NCI-H2107 (cell line): ENCODE measurements around the gene PWWP2B.
A peak's percentile ranks its signal among the peaks of the same experiment; 100 is the strongest.

Source experiments
- DNase-seq: peaks from one replicate; lab custom pipeline; 2025; lab: John Stamatoyannopoulos, UW

Gene PWWP2B

DNA sequence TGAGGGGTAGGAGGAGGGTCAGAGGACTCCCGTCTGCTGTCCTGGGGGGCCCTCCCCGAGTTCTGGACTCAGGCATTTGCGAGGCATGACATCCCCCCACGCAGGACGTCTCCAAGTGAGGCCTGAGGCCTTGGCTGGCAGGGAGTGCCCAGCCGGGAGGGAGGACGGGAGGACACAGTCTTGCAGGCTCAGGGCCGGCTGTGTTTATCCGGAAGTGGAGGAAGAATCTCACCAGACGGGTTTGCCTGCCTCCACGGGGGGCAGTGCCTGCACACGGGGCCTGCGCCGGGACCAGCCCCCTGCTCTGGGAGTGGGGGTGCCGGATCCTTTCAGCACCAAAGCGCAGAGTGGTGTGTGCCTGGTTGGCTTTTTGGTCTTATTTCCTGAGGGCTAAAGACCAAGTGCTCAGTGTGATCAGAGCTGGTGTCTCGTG, 10.9 kb downstream of the PWWP2B start:
- no peak for DNase-seq

DNA sequence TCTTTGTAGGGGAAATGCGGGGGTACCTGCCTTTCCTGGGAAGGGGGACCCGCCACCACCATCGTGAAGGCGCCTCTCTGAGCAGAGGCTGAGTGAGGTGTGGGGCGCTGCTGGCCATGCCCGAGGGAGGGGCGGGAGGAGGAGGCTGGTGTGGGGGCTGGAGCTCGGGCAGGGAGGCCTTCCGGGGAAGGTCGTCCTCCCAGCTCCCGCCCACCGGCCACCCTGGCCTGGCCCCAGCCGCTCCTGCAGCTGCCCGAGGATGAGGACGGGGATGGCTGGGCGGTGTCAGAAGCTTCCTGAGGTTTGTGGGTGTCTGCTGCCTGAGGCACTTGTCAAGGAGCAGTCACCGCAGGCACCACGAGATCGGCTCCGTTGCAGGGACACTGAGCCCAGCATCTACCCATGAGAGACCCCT, 11.4 kb downstream of the PWWP2B start:
- no peak for DNase-seq

DNA sequence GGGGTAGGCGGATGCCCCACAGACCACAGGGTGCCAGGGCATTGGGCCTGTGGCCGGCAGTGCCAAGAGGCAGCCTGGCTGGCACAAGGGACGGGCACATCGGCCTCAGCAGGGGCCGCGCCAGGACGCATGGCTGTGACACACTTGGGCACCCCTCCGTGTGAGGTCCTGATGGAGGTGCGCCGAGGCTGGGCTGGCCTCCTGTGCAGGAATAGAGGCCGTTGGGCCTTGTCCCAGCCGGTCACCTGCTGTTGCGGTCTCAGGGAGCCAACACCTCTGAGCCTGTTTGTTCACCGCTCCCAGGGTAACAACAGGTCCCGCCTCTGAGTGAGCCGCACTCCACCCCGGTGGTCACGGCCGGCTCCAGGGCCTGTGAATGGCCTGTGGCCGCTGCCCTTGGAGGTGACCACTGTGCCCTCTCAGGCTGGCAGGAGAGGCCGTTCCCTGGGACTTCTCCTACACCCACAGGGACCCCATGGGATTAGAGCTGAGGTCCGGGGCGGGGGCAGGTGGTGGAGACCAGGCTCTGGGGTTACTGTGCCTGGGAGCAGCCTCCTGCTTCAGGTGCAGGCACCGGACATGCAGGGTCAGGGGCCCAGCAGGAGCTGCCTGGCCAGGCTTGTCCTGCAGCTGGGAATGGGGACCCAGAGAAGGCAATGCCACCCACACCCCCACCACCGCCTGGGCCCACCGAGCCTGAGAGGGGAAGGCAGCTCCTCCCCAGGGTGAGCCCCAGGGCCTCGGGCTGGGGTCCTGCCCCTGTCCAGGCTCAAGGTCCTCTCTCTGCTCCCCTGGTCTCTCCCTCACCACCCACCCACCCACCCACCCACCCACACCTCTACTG, 12.0 kb downstream of the PWWP2B start:
- DNase-seq, result no peak

DNA sequence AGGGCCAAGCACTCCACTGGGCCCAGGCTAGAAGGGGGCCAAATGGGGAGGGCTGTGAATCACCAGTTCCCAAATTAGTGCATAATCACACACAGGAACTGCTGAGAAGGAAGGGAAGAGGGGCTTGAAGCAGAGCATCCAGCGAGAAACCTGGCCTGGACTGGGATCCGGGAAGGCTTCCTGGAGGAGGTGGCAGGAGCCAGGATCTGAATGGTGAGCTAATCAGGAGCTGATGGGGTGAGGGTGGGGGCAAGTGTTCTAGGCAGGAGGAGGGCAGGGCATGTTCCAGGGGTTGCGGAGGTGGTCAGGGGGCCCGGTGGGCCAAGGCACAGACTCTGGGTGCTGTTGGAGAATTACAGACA, 12.6 kb downstream of the PWWP2B start:
- no peak for DNase-seq

DNA sequence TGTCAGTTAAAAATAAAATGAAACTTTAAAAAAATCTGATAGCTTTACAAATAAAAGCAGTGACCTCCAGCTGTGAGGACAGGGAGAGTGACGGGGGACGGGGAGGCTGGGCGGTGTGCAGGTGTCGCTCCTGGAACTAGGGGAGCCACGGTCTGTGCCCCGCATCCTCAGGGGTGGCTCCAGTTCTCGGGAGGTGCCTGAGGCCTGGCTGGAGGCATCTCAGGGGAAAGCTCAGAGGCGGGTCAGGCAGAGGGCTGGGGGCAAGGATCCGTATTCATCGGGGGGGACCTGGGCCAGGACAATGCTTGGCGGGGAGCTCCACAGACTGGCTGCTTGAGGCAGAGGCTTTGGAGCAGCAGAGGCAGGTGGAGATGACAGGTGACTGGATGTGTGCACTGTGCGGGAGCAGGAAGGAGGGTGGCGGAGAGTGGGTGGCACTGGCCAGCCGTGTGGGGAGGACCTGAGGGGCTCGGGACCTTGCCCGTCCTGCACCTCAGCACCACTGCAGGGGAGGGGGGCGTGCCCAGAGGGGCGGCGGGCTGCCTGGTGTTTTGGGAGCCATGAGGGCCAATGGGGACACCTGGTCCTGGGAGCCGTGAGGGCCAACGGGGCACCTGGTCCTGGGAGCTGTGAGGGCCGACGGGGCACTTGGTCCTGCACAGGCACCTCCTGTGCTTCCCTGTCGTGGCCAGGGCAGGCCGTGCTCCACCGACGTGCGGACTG, 13.2 kb downstream of the PWWP2B start:
- no peak for DNase-seq

DNA sequence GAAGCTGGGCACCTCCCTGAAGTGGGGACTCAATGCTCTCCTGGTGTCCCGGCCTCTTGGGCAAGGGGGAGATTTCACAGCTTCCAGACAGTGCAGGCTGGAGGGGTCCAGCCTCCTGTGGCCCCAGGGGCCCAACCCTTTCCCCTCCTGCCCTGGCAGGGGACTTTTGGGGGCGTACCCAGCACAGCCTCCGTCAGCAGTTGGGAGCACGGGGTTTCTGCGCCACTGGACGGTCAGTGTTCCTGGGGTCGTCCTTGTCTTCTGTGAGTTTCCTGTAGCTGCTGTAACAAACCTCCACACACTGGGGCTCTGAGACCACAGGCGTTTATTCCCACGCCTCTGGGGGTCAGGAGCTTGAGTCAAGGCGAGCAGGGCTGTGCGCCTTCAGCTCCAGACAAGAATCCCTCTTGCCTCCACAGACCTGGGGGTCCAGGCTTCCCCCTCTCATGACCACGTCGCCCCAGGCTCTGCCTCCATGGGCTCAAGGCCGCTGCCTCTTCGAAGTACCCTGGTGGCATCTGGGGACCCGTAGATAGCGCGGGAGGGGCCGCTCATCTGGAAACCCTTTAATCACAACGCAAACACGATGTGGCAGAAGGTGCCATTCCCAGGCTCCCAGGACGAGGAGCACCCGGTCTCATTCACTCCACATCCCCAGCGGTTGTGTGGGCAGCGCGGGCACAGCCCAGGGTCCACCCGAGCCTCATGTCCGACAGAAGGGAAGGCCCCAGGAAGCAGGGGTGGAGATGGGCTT, 14.0 kb downstream of the PWWP2B start:
- no peak for DNase-seq

DNA sequence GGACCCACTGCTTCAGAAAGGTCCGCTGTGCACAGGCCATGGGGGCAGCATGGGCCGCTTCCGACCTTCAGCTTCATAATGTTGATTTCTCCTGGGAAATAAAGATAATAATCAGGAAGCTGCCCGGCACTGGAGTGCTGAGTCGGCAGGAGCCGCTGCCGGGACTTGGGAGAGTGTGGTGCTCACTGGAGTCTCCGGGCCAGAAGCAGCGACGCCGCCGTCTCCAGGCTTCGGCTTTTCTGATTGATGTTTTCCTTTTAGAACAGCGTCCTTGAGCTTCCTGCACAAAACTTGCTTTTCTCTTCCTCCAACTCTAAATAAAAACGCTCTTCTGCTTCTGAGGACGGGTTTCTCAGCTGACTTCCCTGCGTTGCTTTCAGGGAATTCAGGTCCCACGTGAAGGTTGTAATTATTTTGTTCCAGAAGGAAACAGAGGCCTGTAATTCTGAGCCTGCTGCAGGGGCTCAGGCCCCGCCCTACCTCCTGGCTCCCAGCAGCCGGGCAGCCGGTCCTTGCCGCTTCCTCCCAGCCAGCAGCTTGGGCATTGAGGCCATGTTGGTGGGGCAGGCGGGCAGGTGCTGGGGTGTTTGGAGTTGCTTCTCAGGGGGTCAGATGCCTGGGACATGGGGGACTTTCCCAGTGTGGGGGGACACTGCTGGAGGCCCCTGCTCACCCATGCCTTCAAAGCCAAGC, 14.7 kb downstream of the PWWP2B start:
- no peak for DNase-seq

DNA sequence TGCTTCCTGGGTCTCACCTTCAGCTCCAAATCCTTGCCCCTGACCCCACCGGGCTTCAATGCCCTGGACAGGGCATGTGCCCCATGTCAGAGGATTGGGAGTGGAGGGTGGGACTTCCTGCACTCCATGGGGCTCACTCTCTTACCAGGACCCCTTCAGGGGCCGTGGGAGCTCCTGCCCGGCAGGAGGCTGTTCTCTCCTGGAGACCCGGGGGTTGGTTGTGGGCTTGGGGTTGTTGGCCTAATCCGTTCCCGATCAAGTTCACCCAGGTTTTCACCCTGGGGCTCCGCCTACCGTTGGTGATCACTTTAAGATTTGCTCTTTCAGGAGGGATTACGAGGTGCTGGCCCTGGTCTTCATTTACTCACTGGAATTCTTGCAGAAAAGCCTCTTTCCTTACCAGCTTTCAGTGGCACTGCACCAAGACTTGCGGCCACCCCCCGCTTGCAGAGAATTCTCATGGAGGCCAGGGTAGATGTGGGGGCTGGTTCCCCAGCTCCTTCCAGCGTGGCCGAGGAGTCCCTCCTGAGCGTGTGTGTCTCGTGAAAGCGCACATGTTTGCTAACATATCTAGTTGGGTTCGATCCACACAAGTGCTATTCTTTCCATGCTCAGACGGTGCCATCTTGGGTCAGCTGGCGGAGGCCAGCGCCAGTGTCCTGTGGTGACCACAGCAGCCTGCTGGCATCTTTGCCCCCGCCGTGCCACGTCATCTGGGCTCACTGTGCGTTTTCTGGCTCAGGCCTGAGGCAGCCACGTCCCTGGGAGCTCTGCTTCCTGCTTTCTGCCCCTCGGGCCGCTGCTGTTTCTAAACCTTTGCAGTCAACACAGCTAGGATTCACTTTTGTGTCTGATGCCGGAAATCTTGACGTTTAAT, 15.6 kb downstream of the PWWP2B start:
- no peak for DNase-seq

DNA sequence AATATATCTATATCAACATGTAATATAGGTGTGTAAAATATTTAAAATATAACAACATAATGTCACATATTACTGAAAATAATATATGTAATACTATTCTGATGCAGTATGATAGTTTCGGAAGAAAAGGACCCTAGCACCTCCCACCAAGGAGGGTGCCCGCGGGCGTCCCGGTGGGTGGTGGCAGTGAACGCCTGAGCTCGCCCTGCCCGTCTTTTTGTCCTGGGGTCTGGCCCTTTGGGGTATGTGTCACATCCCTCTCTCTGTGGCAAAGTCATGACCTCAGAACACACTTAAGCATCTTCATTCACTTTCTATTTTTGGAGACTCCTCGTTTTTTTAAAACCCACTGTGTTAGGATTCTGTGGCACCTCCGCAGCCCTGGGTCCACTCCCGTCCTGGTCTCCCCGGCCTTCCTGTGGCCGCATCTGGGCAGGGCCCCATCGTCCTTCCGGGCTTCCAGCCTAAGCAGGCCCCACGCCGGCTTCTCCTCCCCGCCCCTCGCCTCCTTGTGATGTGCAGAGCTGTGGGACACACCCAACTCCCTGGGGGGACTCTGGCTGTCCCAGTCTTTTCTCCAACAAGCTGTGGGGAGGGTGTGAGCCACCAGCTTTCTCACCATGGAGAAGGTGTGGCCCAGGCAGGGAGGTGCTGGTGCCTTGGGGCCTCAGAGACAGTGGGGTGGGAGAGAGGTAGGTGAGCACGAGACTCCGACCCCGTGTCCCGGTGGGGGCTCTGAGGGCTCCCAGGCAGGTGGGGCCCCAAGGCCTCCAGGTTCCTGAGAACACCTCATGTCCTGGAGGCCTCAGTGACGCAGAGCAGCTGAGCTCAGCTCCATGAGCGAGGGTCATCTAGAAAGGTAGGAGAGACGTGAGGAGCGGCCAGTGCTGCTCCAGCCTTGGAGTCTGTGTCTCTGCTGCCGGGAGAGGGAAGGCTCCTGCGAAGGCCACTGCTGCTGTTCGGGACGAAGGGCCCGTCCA, 16.5 kb downstream of the PWWP2B start:
- DNase-seq, result no peak

DNA sequence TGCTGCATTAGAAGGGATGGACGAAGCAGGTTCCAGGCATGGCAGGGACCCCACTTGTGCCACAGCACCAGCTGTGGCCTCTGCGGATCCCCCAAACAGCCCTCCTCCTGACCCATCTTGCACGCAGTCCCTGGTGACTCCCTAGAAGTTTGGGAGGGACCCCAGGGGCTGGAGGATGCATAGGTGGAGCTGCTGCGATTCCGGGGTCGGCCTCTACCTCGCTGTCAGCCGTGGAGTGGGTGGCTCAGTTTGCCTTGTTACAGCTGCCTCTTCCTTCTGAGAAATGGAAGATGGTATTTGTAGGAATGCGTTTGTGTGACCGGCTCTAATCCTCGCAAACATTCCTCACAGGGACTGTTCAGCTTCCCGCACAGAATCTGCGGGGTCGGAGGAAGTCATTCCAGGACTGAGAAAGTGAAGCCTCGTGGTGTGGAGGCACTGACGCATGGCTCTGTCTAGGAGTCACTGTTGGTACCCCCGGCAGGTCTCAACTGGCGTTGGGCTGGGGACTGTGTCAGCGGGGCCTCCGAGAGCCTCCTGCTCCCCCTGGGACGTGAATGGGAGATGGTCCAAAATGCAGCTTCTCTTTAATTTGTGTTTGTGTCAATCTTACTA, 17.5 kb downstream of the PWWP2B start:
- no peak for DNase-seq

DNA sequence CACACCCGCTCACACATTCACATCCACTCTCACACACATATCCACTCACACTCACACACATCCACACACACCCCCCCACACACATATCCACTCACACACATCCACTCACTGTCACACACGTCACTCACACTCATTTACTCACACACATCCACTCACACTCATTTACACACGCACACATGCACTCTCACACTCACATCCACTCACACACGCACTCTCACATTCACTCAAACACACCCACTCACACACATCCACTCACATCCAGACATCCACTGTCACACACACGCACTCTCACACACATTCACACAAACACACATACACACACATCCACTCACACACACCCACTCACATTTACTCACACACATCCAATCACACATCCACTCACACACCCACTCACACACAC, 18.3 kb downstream of the PWWP2B start:
- DNase-seq, result no peak

DNA sequence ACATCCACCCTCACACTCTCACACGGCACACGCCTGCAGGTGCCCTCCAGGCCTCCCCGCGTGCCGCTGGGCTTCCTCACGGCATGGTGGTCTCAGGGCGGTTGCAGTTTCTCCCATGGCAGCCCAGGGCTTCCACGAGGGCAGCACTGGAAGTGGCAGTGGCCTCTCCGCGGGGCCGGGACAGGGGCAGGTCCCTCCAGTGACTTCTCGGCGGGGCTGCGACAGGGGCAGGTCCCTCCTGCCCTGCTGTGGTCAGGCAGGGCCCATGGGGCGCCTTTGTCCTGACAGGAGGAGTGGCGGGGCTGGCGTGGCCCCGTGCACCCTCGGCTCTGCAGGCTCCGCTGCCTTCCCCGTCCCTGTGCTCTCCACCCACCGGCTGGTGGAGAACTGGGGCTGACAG, 19.0 kb downstream of the PWWP2B start:
- DNase-seq, result no peak

DNA sequence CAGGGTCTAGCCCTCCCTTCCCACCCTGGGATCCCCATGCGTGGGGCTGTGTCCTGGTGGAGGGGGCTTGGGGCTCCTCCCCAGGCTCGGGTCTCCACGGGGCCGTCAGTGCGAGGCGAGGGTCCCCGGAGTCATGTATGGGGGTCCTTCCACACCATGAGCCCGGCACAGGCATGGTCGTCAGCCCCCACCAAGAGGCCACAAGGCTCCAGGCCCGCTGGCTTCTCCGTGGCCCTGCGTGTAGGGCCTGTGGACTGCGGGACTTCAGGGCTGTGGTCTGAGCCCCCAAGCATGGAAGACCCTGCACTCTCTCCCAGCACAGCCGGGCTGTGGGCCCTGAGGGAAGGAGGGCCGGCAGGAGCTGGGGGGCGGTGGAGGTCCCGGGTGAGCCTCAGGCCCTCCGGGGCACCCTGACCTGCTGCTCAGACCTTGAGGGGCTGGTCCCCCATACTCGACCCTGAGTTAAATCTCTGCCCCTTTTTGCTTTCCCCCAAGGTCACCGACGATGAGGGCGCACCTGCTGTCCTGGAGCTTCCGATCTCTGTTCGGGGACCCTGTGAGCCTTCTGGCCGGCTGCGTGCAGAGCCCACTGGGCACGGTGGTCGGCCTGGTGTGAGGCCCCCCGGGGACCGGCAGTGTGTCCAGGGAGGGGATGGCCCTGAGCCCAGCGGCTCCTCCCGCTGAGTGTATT, 19.7 kb downstream of the PWWP2B start:
- DNase-seq, result no peak

DNA sequence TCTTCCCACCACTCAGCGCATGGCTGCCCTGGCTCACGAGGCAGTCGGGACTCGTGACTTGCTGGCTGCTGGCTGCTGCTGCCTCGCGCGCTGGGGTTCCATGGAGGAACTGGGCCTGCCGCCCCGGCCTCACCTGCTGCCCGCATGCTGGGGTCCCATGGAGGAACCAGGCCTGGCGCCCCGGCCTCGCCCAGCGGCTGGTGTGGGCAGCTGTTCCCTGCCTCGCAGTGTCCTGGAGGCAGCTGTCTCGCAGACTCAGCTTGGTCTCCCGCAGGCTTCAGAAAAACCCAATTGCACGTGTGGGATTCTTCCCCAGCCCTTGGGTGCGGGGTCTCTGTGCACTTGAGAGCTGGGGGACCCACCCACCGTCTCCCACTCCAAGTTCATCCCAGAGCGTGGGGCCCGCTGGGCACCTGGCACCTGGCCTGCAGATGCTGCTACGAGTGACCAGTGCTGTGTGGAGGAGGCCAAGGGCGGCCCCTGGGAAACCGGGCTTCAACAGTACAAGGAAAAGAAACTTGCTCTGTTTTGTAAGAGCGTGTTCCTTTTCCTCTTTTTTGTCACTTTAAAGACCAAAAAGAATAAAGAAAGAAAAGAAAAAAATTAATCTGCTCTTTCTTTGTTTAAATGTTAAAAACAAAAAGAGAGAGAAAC, 20.4 kb downstream of the PWWP2B start:
- DNase-seq, result no peak

DNA sequence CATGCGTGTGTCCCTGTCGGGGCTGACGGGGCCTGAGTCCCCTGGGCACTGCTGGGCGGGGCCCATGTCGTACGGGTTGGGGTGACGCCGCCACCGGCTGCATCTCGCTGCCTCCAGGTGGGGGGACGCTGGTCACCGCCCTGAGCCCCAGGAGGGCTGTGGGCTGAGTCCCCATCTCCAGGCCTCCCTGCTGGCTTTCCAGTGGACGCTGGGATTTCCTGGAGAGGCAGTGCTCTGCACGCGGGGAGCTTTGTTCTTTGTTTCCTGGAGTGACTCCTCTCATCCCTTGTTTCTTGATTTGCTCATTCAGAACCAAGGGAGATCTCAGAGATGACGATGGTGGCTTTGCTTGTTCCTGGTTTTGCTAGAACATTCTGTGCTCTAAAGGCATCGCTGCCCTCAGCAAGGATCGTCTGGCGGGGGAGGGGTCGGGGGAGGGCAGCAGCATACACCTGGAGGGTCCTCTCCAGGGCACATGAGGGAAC, 21.0 kb downstream of the PWWP2B start:
- DNase-seq, result no peak

DNA sequence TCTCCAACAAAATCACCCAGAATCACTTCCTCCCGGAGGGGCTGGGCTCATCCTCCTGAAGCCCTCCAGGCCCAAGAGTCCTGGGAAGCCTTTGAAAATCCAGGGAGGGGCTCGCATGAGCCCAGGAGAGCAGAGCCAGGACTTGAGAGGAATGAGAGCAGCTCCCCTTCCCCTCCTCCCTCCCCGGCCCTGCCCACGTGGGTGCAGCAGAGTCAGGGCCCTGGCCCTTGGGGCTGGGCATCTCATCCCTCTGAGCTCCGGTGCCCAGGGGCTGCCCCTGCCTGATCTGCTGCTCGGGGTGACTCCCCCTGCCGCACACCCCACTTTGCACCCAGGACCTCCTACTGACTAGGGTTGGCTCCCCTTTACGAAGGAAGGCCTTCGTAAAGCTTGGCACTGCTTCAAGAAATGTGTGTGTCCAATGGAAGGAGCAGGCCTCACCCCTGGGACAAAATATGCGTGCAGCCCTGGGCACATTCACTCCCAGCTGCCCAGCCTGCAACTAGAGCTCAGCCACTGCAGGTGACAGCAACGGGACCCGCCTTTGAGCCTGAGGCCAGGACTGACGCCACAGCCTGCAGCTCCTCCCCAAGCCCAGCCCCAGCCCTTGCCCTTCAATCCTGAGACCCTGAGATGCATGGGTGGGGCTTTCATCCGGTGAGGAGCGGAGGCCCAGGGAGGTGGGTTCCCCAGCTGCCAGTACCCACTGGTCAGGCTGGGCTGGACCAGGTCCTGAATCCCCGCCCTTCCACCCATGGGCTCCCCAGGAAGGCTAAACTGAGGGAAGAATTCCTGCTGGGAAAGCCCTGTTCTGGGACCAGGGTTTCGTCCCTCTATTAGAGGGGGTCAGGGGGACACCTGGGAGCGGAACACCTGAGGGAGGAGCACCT, 21.8 kb downstream of the PWWP2B start:
- peak; percentile 58 for DNase-seq
